ENCODE measurements around the gene GNAO1. TPM values are rescaled to one million over a fixed set of nuclear protein-coding genes. Genes with fewer than 3 reads are reported as not detected.

The GNAO1 gene
- total and polyA plus RNA-seq, 2 of the 13 experiments (the other 11 are each of a cell fraction or from before 2014, with no cell fraction given), result not detected

- no peak for FAIRE-seq
- intact Hi-C loops (cut with micrococcal nuclease; ENCODE audit: unreplicated experiment), result no loop called here
- no peak for ATAC-seq
- Histone ChIP-seq H3K36me3 (replicated peaks in 1 of 2; ENCODE audit: control insufficient read depth in 1 of 2, insufficient read depth in 2 of 2, low read length in 2 of 2) (no peaks in the 10 kb centered on the region), H3K9me3 (ENCODE audit: low read length) (no peaks in the 10 kb centered on the region), H2AFZ (ENCODE audit: low read length) (no peak overlapping the region), H3K4me3 (replicated peaks in 1 of 3; ENCODE audit: insufficient read depth in 1 of 3, low read depth in 2 of 3, low read length in 3 of 3) (no peak overlapping the region), H3K27me3 (ENCODE audit: control insufficient read depth in 1 of 2, insufficient read depth in 2 of 2, low read length in 2 of 2) (peaks cover 2 to 5% of the 10 kb centered on the region in 2 experiments; a peak in 3 of 5 replicates), H4K20me1 (ENCODE audit: insufficient read depth, low read length) (no peaks in the 10 kb centered on the region), H3K4me1 (ENCODE audit: insufficient read depth, low read length) (no peaks in the 10 kb centered on the region), H3K79me2 (ENCODE audit: insufficient read depth, low read length) (no peaks in the 10 kb centered on the region), H3K9ac (ENCODE audit: insufficient read depth, low read depth, low read length) (no peak overlapping the region), H3K4me2 (ENCODE audit: low read depth, low read length) (no peak overlapping the region), H3K27ac (ENCODE audit: extremely low read length, insufficient read depth, low read length) (no peak overlapping the region)
- TF ChIP-seq ARNTL (CRISPR knock-in tag; IDR thresholded peaks at IDR 0.05) (no peak), MAFF (IDR thresholded peaks at IDR 0.05; ENCODE audit: low read depth, low read length) (no peak), ZBTB49 (CRISPR knock-in tag; IDR thresholded peaks at IDR 0.05; ENCODE audit: borderline replicate concordance) (no peak), MTF2 (CRISPR knock-in tag; IDR thresholded peaks at IDR 0.05; ENCODE audit: borderline replicate concordance) (no peak), RXRA (CRISPR knock-in tag; IDR thresholded peaks at IDR 0.05) (no peak), KLF9 (CRISPR knock-in tag; IDR thresholded peaks at IDR 0.05; ENCODE audit: low read depth) (no peak), HOMEZ (CRISPR knock-in tag; IDR thresholded peaks at IDR 0.05; ENCODE audit: low read depth) (no peak)
- POLR2A ChIA-PET, result no interaction called here
- CTCF ChIA-PET (ENCODE audit: low intra/inter-chr PET ratio, low total read pairs), result no interaction called here
- no TSS peak for BruUV-seq (replicated peaks)
- in situ Hi-C loops (cut with HindIII; ENCODE audit: extremely low pct_ligation_motif_present, low pct_unique_long_range_greater_than_20kb), result no loop called here
- WGBS (ENCODE audit: low lambda C conversion rate), result 15% methylated on average over 3 of the region's 3 CpGs
- DNase-seq (ENCODE audit: low spot score), result no peak
Observed at GRCh38 chr16:56282451-56282850, 91.2 kb downstream of the GNAO1 start.

All from HepG2 (cell line).